GM21576 (cell line): ENCODE measurements around the gene FMNL2.
"Not testable (repeated sequence)": the region's sequence is repeated elsewhere in the genome, so short reads cannot be mapped to it uniquely, and the experiment has no call there.

Source experiments
- ATAC-seq: cut with Tn5 transposase; IDR thresholded peaks from one replicate; pipeline ENCODE4 v1.9.1; 2021; ENCODE audit warnings: mild to moderate bottlenecking, moderate library complexity; ENCODE audit not compliant: unreplicated experiment

FMNL2 gene

DNA sequence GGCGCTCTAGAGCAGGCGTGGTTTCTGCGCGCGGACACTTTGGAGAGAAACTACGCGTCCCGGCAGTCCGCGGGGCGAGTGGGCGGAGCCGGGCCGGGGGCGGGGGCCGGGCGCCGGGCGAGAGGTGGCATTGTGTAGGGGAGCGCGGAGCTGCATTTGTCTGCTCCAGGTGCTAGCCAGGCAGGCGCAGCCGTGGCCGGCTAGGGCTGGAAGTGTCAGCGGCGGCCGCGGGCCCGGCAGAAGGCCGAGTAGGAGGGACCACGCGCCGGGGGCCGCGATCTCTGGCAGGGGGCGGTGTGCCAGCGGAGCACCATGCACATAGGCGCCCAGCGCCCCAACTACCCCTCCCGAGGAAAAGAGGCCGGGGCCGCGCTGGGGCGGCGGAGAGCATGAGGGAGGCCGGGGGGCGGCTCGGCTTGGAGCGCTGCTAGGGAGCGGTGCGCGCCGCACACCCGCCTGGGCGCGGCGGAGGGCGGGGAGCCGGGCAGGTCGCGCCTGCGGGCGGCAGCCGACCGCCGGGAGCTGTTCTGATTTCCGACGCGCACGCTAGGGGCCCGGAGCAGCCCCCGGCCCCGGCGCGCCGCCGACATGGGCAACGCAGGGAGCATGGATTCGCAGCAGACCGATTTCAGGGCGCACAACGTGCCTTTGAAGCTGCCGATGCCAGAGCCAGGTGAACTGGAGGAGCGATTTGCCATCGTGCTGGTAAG lies at the start of gene FMNL2:
FMNL2 (plus strand) TSS at position 159 of the 710 bp plus-strand sequence.
- peak; percentile 83 for ATAC-seq

DNA sequence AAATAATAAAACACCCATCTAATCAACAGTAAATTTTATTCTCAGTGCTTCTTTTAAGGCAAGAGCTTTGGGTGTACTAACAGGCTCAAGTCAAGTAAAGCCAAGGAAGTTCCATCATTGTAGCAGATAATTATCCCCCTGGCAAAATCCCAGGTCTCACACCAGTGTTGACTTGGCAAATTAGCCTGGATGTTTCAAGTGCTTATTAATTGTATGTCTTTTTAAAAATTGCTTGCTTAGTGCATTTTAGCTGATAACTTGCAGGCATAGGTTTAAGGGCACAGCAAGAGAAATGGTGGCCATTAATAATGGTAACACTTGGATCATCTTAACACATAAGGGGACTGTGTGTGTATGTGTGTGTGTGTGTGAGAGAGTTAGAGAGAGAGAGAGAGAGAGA lies 42.0 kb upstream of the FMNL2 start:
- no peak for ATAC-seq

DNA sequence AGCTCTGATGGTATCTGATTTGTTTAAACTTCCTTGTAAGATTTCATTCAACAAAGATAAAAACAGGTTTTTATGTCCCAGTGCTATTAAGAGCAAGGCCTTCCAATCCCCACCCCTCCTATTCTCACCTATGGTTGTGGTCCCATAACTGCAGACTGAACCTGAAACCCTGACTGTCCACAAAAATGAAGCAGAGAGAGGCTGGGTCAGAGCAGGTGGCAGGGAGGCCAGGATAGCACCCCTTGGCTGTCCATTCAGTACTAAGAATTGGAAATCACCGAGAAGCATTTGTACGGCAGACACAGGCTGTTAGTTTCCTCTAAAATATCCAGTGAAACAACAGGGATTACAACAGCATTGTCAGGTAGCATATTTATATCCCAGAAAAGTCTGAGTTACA lies 37.3 kb upstream of the FMNL2 start:
- no peak for ATAC-seq

DNA sequence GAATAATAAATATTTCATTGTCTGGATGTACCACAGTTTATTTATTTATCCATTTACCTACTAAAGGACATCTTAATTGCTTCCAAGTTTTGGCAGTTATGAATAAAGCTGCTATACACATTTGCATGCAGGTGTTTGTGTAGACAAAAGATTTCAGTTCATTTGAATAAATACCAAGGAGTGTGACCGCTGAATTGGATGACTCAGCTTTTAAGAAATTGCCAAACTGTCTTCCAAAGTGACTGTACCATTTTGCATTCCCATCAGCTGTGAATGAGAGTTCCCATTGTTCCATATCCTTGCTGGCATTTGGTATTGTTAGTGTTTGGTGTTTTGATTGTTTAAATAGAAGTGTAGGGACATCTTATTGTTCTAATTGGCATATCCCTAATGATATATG lies 36.2 kb upstream of the FMNL2 start:
- ATAC-seq, result no peak

DNA sequence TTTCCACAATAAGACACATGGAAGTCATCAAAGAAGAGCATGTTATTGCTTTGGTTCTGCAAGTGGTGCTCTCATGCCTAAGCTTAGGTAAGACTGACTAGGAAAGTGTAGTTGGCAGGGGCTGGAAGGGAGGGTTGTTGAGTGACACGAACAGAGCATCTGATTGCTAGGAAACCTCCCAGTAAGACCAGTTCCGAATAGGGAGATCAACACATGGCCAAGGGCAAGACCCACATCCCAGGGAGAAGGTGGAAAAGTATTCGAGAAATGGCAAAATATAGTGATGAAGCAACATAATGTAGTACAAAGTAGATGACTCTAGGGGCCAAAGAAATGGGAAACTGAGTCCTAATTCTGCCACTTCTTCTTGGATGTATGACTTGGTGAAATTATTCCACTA lies 33.8 kb upstream of the FMNL2 start:
- no peak for ATAC-seq

DNA sequence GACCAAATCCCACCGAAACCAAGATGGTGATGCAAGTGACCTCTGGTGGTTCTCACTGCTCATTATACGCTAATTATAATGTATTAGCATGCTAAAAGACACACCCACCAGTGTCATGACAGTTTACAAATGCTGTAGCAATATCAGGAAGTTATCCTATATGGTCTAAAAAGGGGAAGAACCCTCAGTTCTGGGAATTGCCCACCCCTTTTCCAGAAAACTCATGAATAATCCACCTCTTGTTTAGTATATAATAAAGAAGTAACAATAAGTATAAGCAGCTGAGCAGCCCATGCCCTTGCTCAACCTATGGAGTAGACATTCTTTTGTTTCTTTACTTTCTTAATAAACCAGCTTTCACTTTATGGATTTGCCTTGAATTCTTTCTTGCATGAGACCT lies 31.0 kb upstream of the FMNL2 start:
- no peak for ATAC-seq

DNA sequence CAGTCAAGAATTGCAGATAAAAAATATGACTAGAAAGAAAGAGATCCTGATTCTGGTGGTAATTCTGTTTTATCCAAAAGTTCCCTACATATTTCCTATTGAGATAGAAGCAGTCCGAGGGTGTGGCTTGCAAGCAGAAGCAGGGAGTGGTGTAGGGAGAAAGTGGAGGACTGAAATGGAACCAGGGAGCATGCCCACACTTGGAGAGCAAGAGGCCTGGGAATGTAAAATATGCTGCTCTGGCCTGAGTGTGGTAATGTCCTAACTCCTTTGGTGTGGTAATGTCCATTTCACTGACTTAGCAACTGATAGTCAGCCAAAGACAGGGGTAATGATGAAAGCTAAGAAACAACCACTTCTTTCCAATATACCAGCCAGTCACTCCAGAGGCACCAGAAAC lies 30.1 kb upstream of the FMNL2 start:
- ATAC-seq, result no peak

DNA sequence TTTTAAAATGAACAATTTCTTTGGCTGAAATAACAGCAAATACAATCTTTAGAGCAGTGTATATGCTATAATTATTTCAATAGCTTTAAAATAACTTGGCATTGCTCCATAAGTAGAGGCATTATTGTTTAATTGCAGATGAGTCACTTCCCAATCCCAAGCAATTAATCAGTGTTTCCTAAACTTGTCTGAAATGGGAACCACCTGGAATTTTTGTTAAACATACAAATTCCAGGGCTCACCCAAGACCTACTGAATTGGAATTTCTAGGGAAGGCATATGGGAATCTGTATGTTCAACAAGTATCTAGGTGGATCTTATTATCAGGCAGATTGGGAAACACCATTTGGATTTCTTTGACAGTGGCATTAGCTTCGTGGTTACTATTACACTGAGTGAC lies 27.1 kb upstream of the FMNL2 start:
- no peak for ATAC-seq

DNA sequence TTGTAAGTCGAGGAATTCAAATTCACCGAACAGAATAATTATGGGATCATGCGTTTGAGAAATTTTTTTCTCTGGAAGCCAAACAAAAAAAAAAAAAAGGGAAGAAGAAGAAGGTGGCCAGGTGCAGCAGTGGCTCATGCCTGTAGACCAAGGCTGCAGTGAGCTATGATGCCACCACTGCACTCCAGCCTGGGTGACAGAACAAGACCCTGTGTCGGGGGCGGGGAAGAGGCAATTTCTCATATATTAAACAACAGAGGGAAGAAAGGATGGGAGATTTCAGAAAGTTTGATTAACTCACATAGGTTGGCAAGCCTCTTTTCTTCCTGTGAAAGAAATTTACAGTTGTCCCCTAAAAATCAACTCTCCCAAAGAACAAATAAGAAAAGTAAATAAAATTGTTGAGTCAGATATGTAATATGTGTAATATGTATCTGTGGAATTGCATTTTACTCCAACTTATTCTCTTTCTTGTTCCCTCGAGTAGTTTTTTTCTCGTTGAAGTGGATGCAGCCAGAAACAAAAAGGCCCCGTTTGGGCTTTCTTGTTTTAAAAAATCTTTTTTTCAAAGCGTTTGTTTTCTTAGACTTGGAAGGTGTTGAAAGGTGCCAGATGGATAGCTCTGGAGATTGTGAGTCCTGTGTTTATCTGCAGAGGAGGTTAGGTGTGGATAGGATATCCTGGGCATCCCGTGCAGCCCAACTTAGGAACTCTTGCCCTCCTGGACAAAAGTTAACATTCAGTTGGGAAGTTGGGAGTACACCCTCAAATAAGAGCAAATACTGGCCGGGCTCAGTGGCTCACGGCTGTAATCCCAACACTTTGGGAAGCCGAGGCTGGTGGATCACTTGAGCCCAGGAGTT lies 25.4 kb upstream of the FMNL2 start:
- no peak for ATAC-seq

DNA sequence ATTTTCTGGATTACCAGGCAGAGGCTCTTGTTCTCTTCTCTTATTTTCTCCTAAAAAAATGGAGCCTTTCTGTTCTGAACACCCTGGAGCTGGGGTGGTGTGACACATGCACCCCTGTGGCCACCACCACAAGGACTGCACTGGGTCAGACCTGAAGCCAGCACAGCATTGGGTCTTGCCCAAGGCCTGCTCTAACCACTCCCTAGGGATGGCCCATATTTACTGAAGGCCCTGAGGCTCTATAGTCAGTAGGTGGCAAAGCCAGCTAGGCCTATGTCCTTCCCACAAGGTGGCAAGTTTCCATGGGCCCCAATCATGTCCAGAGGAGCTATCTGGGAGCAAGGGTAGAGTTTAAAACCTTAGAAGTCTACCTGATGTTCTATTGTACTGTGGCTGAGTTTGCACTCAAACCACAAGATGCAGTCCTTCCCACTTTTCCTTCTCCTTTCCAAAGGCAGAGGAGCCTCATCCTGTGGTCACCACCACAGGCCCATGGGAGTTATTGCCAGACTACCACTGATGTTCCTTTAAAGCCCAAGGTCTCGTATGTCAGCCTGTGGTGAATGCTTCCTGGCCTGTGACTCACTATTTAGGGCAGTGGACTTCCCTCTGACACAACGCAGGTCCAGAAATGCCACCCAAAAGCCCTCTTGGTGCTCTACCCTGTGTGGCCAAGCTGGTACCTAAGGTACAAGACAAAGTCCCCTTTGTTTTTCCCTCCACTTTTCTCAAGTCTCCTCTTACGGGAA lies 15.0 kb upstream of the FMNL2 start:
- no peak for ATAC-seq

DNA sequence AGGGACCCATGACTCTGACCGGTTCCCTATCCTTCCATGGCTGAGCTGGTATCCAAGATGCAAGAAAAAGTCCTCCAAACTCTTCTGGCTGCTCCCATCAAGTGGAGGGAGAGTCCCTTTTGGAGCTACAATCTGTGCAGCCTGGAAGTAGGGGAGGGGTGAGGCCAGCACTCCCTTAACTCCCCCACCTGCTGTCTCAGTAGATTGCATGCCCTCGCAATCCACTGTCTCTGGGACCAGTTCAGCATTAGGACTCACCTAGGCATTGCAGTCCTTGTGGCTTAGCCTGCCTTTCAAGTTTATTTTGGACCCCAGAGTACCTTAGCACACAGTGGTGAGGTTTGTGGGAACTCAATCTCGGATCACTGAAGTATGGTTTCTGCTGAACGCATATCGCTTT lies 14.2 kb upstream of the FMNL2 start:
- no peak for ATAC-seq

DNA sequence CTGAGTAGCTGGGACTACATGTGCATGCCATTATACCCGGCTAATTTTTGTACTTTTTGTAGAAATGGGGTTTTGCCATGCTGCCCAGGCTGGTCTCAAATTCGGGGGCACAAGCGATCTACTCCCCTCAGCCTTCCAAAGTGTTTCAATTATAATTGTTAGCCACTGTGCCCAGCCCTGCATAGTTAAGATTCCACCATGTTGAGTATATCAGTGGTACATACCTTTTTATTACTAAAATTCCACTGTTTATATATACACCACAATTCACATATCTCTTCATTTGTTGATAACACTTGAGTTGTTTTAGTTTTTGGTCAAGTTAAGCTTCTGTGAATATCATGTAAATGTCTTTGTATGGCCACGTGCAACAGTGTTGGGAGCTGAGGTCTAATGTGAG lies 12.8 kb upstream of the FMNL2 start:
- no peak for ATAC-seq

DNA sequence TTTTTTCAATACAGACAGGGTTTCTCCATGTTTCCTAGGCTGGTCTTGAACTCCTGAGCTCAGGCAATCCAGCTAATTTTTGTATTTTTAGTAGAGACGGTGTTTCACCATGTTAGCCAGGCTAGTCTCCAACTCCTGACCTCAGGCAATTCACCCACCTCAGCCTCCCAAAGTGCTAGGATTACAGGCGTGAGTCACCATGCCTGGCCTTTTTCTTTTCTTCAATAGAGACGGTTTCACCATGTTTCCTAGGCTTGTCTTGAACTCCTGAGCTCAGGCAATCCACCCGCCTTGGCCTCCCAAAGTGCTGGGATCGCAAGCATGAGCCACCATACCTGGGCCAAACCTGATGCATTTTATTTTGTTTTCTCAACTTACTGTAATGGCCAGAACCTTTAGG lies 9.8 kb upstream of the FMNL2 start:
- not testable (repeated sequence) for ATAC-seq

DNA sequence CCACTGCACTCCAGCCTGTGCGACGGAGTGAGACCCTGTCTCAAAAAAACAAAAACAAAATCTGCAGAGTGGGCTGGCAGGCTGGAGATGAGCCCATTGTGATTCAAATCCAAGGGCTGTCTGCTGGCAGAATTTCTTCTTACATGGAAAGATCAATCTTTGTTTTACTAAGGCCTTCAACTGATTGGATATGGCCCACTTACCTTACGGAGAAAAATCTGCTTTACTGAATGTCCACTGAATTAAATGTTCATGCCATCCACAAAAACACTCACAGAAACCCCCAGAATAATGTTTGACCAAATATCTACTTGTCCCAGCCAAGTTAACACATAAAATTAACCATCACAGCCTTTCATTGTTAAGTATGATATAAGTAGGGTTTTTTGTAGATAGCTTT lies 8.3 kb upstream of the FMNL2 start:
- ATAC-seq, result no peak

DNA sequence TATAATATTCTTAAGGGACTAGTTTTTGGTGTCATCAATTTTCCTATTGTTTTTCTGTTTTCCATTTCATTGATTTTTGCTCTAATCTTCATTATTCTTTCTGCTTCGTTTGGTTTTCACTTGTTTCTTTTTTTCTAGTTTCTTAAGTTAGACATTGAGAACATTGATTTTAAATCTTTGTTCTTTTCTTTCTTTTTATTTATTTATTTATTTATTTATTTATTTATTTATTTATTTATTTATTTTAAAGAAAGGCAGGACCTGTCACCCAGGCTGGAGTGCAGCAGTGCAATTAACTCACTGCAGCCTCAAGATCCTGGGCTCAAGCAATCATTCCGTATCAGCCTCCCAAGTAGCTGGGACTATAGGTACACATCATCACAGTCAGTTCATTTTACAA lies 7.0 kb upstream of the FMNL2 start:
- no peak for ATAC-seq

DNA sequence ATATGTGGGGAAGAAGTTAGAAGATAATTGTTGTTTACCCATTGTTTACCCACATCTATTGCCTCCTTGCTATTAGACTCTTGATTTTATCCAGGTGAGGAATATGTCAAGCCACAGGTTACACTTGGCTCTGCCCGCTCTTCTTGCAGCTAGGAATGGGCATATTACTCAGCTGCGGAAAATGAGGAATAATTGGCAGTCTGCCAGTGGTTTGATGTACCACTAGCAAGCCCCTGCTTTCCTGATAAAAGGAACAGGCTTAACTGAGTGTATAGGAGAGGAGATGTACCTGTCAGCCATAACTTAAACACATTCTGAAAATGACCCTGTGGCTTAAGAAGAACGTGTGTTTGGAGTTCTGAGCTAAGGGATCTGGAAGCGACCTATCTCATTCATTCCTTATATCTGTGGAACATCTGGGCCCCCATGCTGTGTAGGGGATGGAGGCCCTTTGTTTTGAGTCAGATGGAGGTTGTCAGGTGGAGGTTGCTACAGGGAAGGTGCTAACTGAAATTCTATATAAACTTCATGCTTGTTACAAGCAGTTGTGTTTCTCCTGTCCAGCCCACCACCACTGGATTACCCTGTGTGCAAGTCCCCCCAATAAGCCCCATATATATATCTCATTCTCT lies 4.6 kb upstream of the FMNL2 start:
- ATAC-seq, result no peak

DNA sequence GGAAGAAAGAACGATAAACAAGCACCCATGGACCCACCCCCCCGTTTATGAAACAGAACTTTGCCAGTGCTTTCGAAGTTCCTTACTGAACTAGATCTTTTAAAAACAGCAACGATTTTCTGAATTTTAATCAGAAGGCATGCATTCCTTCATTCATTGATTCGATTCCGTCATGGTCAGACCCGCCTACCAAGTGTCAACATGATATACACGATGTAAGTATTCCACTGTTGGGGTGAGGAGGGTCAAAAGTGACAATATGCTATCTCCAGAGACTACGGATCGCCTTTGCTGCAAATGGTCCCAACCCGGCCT lies 316 bp upstream of the FMNL2 start:
- ATAC-seq, result no peak

DNA sequence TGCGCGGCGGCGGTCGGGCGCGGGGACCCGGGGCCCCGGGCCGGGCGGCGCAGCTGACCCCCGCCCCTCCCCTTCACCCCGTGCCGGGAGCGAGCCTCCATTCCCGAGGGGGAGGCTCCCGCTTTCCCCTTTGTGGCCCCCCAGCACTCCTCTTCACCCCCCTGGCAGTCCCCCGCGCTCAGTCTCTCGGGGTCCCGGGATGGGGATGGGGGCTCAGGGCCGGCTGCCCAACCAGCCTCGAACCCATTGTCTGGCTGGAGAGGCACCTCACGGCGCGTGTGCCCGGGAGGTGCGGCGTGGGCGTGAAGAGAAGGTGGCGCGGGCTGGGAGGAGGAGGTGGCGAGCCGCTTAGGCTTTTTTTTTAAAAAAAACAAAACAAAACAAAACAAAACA lies 748 bp downstream of the FMNL2 start:
- peak; percentile 16 for ATAC-seq

DNA sequence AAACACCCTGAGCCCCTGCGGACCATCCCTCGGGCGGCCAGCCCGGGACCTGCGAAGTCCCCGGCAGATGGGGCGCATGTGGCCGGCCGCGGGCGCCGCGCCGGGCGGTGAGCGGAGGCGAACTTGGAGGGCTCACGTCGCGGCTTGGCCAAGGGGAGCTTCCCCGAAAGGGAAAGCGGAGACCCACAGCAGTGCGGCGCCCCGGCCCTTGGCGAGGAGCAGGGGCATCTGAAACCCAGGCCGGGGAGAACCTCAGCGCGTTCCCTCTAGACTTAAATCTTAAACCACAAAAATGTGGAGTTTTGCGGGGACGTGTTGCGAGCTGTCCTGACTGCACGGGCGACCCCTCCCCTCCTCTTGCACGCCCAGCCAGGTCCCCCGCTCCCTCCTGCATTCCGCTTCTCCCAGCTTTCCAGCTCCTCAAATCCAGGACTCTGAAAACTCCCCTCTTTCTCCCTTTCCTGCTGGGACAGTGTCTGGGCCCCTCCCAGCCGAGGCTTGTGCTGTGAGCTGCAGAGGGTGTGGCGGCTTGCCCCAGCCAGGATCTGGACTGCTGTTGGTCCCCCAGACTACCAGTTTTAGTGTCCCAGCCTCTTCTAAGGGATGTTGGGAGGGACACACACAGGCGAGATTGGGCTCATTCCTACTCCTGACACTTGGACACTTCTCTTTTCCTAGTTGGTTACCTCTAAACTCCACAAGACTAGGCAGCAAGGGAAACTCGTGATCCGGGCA lies 1.3 kb downstream of the FMNL2 start:
- ATAC-seq, result peak; percentile 31

DNA sequence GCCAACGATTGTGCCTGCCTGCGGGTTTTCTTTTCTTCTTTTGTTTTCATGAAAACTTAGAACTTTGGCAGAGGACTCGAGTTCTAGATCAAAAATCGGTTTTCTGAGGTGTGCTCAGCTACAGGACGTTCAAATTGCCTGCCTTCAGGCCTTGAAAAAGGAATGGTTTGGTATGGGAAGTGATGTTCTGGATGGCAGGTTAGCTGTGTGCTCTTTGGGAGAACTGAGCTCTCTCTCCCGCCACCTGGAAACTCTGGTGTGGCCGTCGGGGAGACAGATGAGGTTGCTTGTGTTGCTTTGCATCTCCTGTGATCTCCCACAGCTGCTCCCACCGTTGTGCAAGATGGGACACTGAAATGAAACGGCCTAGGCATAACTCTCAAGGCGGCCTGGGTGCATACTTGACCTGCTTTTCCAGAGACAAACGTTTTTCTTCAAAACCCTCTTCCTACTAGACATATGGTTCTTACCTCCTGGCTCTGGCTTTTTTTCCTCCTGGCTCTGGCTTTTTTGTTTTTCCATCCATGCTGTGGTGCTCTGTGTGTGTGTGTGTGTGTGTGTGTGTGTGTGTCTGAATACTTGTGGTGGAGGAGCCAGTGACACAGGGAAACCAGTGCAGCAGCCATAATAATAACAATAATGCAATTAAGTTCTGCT lies 2.0 kb downstream of the FMNL2 start:
- ATAC-seq, result no peak
